ENCODE data around the gene PDCD5.
"Not testable (repeated sequence)": the region's sequence is repeated elsewhere in the genome, so short reads cannot be mapped to it uniquely, and the experiment has no call there.

PDCD5 gene

GRCh38 chr19:32580901-32581704 lies at the start of gene PDCD5:
Gene PDCD5 (plus strand): TSS chr19:32581190. CDS start chr19:32581262, 72 bp downstream.
- peak; percentile 94 for DNase-seq

GRCh38 chr19:32532233-32532632 lies 48.8 kb upstream of the PDCD5 start:
- DNase-seq: no peak

GRCh38 chr19:32537580-32537979 lies 43.4 kb upstream of the PDCD5 start:
- peak; percentile 43 for DNase-seq

- DNase-seq: no peak
Observed at GRCh38 chr19:32539240-32539916, 41.6 kb upstream of the PDCD5 start.

GRCh38 chr19:32540621-32541020 lies 40.4 kb upstream of the PDCD5 start:
- DNase-seq: no peak

- not testable (repeated sequence) for DNase-seq
Observed at GRCh38 chr19:32541376-32541775, 39.6 kb upstream of the PDCD5 start.

GRCh38 chr19:32542477-32543108 lies 38.4 kb upstream of the PDCD5 start:
- no peak for DNase-seq

GRCh38 chr19:32543115-32543900 lies 37.7 kb upstream of the PDCD5 start:
- DNase-seq: no peak

GRCh38 chr19:32544917-32545316 lies 36.1 kb upstream of the PDCD5 start:
- no peak for DNase-seq

GRCh38 chr19:32550666-32551065 lies 30.3 kb upstream of the PDCD5 start:
- DNase-seq: peak; percentile 11

GRCh38 chr19:32555786-32556185 lies 25.2 kb upstream of the PDCD5 start:
- DNase-seq: no peak

GRCh38 chr19:32558607-32559228 lies 22.3 kb upstream of the PDCD5 start:
- DNase-seq: peak; percentile 54

- no peak for DNase-seq
Observed at GRCh38 chr19:32563761-32564160, 17.2 kb upstream of the PDCD5 start.

GRCh38 chr19:32566246-32566830 lies 14.7 kb upstream of the PDCD5 start:
- DNase-seq: no peak

GRCh38 chr19:32567486-32567885 lies 13.5 kb upstream of the PDCD5 start:
- no peak for DNase-seq

GRCh38 chr19:32570081-32570785 lies 10.8 kb upstream of the PDCD5 start:
- DNase-seq: peak; percentile 80

GRCh38 chr19:32571471-32572075 lies 9.4 kb upstream of the PDCD5 start:
- DNase-seq: not testable (repeated sequence)

- DNase-seq: not testable (repeated sequence)
Observed at GRCh38 chr19:32572700-32573491, 8.1 kb upstream of the PDCD5 start.

- no peak for DNase-seq
Observed at GRCh38 chr19:32573492-32573794, 7.5 kb upstream of the PDCD5 start.

GRCh38 chr19:32576790-32577189 lies 4.2 kb upstream of the PDCD5 start:
- DNase-seq: no peak

All from DMS53 (cell line).